T-helper 22 cell (primary cell): ENCODE results near the gene HRH3.

ENCODE experiments used
- DNase-seq: peaks from one replicate; pipeline ENCODE4 v3.0.0-alpha.2; 2020; ENCODE audit warnings: low read depth

The HRH3 gene

GRCh38 chr20:62243906-62244515 is 23.9 kb upstream of the HRH3 start:
- DNase-seq, result no peak

- no peak for DNase-seq
These were observed 23.0 kb upstream of the HRH3 start for GRCh38 chr20:62243106-62243505.

GRCh38 chr20:62242176-62242575 is 22.1 kb upstream of the HRH3 start:
- no peak for DNase-seq

- no peak for DNase-seq
These were observed 21.4 kb upstream of the HRH3 start for GRCh38 chr20:62241506-62241905.

GRCh38 chr20:62240020-62240685 is 20.1 kb upstream of the HRH3 start:
- DNase-seq, result no peak

GRCh38 chr20:62239278-62239879 is 19.3 kb upstream of the HRH3 start:
- no peak for DNase-seq

- no peak for DNase-seq
These were observed 18.6 kb upstream of the HRH3 start for GRCh38 chr20:62238569-62239277.

GRCh38 chr20:62237801-62238568 is 17.9 kb upstream of the HRH3 start, which contains the start of gene OSBPL2:
OSBPL2 (plus strand) TSS chr20:62238521; CDS start chr20:62256185, 17,664 bp downstream.
- DNase-seq, result peak; percentile 100

- DNase-seq, result no peak
These were observed 17.4 kb upstream of the HRH3 start for GRCh38 chr20:62237514-62237800.

GRCh38 chr20:62236766-62237513 is 16.9 kb upstream of the HRH3 start:
- DNase-seq, result no peak

- DNase-seq, result no peak
These were observed 16.1 kb upstream of the HRH3 start for GRCh38 chr20:62236200-62236599.

- no peak for DNase-seq
These were observed 15.7 kb upstream of the HRH3 start for GRCh38 chr20:62235777-62236157.

GRCh38 chr20:62235001-62235776 is 15.1 kb upstream of the HRH3 start:
- no peak for DNase-seq

GRCh38 chr20:62234339-62234738 is 14.3 kb upstream of the HRH3 start:
- no peak for DNase-seq

- DNase-seq, result no peak
These were observed 13.6 kb upstream of the HRH3 start for GRCh38 chr20:62233684-62234083.

- DNase-seq, result no peak
These were observed 12.9 kb upstream of the HRH3 start for GRCh38 chr20:62232770-62233645.

GRCh38 chr20:62232194-62232593 is 12.1 kb upstream of the HRH3 start:
- DNase-seq, result no peak

GRCh38 chr20:62231292-62231691 is 11.2 kb upstream of the HRH3 start:
- DNase-seq, result no peak

GRCh38 chr20:62230696-62231095 is 10.6 kb upstream of the HRH3 start:
- no peak for DNase-seq

- no peak for DNase-seq
These were observed 10.2 kb upstream of the HRH3 start for GRCh38 chr20:62230276-62230675.
